ELR (cell line): Measurements from ENCODE around the gene LRRIQ4.

Experiments used
- DNase-seq: peaks from one replicate; pipeline ENCODE4 v3.0.0-alpha.2; 2015; ENCODE audit warnings: low read depth

The LRRIQ4 gene

GRCh38 chr3:169812332-169813235, at the start of gene LRRIQ4, which contains the start of gene LRRC34:
Gene LRRIQ4, plus strand, starts transcription at chr3:169812870. Its CDS starts 9,052 bp downstream, at chr3:169821922.
Gene LRRC34, minus strand, starts transcription at chr3:169812904. Its CDS starts 356 bp downstream, at chr3:169812548.
- peak; percentile 91 for DNase-seq

- peak; percentile 53 for DNase-seq
These were observed 48.3 kb upstream of the LRRIQ4 start for GRCh38 chr3:169764312-169764881.

- peak; percentile 92 for DNase-seq
These were observed 47.6 kb upstream of the LRRIQ4 start, which contains the start of gene TERC for GRCh38 chr3:169764882-169765612. Gene TERC, minus strand, starts transcription at chr3:169765060.

- DNase-seq = peak; percentile 77
These were observed 43.1 kb upstream of the LRRIQ4 start, which contains the start of gene ACTRT3 for GRCh38 chr3:169769287-169770181. Gene ACTRT3, minus strand, starts transcription at chr3:169769561. Its CDS starts 41 bp downstream, at chr3:169769520.

GRCh38 chr3:169771497-169772304, 41.0 kb upstream of the LRRIQ4 start:
- peak; percentile 87 for DNase-seq

GRCh38 chr3:169772305-169772896, 40.3 kb upstream of the LRRIQ4 start:
- DNase-seq = peak; percentile 87

GRCh38 chr3:169772897-169773816, 39.5 kb upstream of the LRRIQ4 start, which contains the start of gene MYNN:
Gene MYNN, plus strand, starts transcription at chr3:169773396. Its CDS starts 900 bp downstream, at chr3:169774296.
- peak; percentile 92 for DNase-seq

GRCh38 chr3:169774186-169774585, 38.5 kb upstream of the LRRIQ4 start:
- DNase-seq = peak; percentile 17

- no peak for DNase-seq
These were observed 34.8 kb upstream of the LRRIQ4 start for GRCh38 chr3:169777822-169778221.

GRCh38 chr3:169780742-169781141, 31.9 kb upstream of the LRRIQ4 start:
- DNase-seq = no peak

GRCh38 chr3:169781209-169781855, 31.3 kb upstream of the LRRIQ4 start:
- no peak for DNase-seq

GRCh38 chr3:169787120-169787519, 25.6 kb upstream of the LRRIQ4 start:
- DNase-seq = no peak

- DNase-seq = no peak
These were observed 24.9 kb upstream of the LRRIQ4 start for GRCh38 chr3:169787791-169788190.

- DNase-seq = no peak
These were observed 22.5 kb upstream of the LRRIQ4 start for GRCh38 chr3:169790219-169790618.

GRCh38 chr3:169790687-169791429, 21.8 kb upstream of the LRRIQ4 start:
- DNase-seq = peak; percentile 67

GRCh38 chr3:169792359-169792758, 20.3 kb upstream of the LRRIQ4 start:
- no peak for DNase-seq

- no peak for DNase-seq
These were observed 8.0 kb upstream of the LRRIQ4 start for GRCh38 chr3:169804681-169805080.
